ENCODE results near the gene PHTF2.

DNA sequence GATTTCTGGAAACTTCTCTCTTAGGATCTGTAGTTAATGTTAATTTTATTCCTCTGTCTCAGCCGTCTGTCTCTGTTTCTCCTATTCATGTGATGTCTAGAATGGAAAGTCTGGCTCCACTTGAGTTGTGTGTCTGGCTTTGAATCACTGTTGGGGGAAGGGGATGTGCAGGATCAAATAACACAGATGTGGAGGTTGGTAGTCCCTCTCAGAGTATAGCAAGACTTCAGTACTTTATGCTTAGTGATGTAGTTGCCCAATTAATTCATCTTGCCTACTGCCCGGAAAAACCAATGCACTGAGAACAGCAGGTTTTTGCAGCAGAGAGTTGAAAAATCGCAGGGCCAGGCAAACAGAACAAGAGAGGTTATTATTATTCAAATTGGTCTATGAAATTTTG, 79.2 kb downstream of the PHTF2 start:
- no peak for TF ChIP-seq CTCF (IDR thresholded peaks at IDR 0.05; ENCODE audit: insufficient read depth, low read depth, low read length)
- no peak for TF ChIP-seq EZH2 (IDR thresholded peaks at IDR 0.05; ENCODE audit: insufficient read depth, low read length)

Data from astrocyte (in vitro differentiated cells and primary cell).